Stomach (tissue), 9 donors: ENCODE data around the gene FOXA2. TPM values are rescaled to one million over a fixed set of nuclear protein-coding genes. Genes with fewer than 3 reads are reported as not detected.

ENCODE experiments used
- DNase-seq, 2 donors: peaks; one replicate each; pipeline versions ENCODE4 v3.0.0 to v3.0.0-alpha.2; 2013 to 2019
- H3K27ac ChIP-seq, 5 donors: fragments of 200-600 bp in 4 of 5; sonication (generic) in 4 of 5; one replicate each; pipeline ENCODE4 v1.5.1; 2013 to 2019; ENCODE audit warnings: mild to moderate bottlenecking in 1 of 5, moderate library complexity in 1 of 5
- H3K27me3 ChIP-seq, 3 donors: fragments of 200-600 bp; sonication (generic); one replicate each; pipeline ENCODE4 v1.5.1; 2017 to 2019; ENCODE audit warnings: mixed run types in 1 of 3
- H3K36me3 ChIP-seq, 4 donors: fragments of 200-600 bp; sonication (generic); 1 replicate in 3 of 4; 2 replicates in 1 of 4; pipeline ENCODE4 v1.5.1; 2016 to 2019
- H3K4me1 ChIP-seq, 4 donors: fragments of 200-600 bp; sonication (generic); one replicate each; pipeline ENCODE4 v1.5.1; 2016 to 2019
- H3K4me3 ChIP-seq, 4 donors: fragments of 200-600 bp; sonication (generic) in 3 of 4; one replicate each; pipeline ENCODE4 v1.5.1; 2016 to 2019; ENCODE audit warnings: mild to moderate bottlenecking in 1 of 4
- H3K9me3 ChIP-seq, 4 donors: fragments of 200-600 bp; sonication (generic); one replicate each; pipeline ENCODE4 v1.5.1; 2016 to 2019
- CTCF ChIP-seq, 7 experiments: fragments of 450-650 bp in 4 of 7; fragments of 200-600 bp in 3 of 7; sonication (generic) in 3 of 7; IDR thresholded peaks; one replicate each; pipeline ENCODE4 v1.5.1; 2016 to 2019; ENCODE audit warnings: antibody characterized with exemption in 7 of 7, control low read depth in 2 of 7, mild to moderate bottlenecking in 1 of 7
- EP300 ChIP-seq: sonication (generic); formaldehyde crosslinking; IDR thresholded peaks from one replicate; pipeline ENCODE4 v1.6.1; 2017; ENCODE audit warnings: antibody characterized with exemption
- POLR2A ChIP-seq, 4 donors: fragments of 450-650 bp; IDR thresholded peaks; one replicate each; pipeline ENCODE4 v1.6.1; 2016; ENCODE audit warnings: antibody characterized with exemption in 4 of 4, control low read depth in 2 of 4, mild to moderate bottlenecking in 1 of 4, moderate library complexity in 1 of 4
- POLR2AphosphoS5 ChIP-seq, 3 donors: sonication (generic); formaldehyde crosslinking; IDR thresholded peaks; one replicate each; pipeline ENCODE4 v1.6.1; 2016; ENCODE audit warnings: antibody characterized with exemption in 3 of 3
- WGBS, 5 donors: extraction: QIAGEN DNeasy Blood & Tissue Kit in 3 of 5; methylation state at CpG; one replicate each; pipeline versions ENCODE4 v1.1.5 to v1.1.7; 2013 to 2018; 5-methylcytosine and 5-hydroxymethylcytosine counted together
- intact Hi-C: fragments of 100-400 bp; cut with DNase I; formaldehyde crosslinking; loops from one replicate; pipeline ENCODE4 v1.15.1; 2023; ENCODE audit warnings: low total_unique reads
- polyA plus RNA-seq, 3 donors: library from polyadenylated mRNA; stranded (reverse); fragments of 200-250 nt; gene quantifications; one replicate each; pipeline ENCODE4 v1.2.3, GENCODE V29; 2013
- total RNA-seq, 5 donors: library from RNA; depleted of rRNA; stranded (reverse); fragments of >200 nt; gene quantifications; one replicate each; pipeline versions ENCODE4 v1.1.0 to v1.2.3, GENCODE V29; 2014 to 2016
- donor health status: healthy with polysubstance abuse.
- donor health status: Bipolar disorder and iron deficiency.
- donor health status: healthy.

Gene FOXA2
- total and polyA plus RNA-seq, 8 donors, result 7.5 to 62.0 (median 20.3) TPM

GRCh38 chr20:22626496-22626895 lies 42.1 kb upstream of the FOXA2 start:
- no peak overlapping the region for H3K4me3 ChIP-seq
- peaks cover 0 to 3% (median 0%) of the 10 kb centered on the region in 4 donors for H3K4me1 ChIP-seq
- TF ChIP-seq POLR2AphosphoS5 (IDR thresholded peaks at IDR 0.05), result no peak
- no peak for DNase-seq
- intact Hi-C loops, result no loop called here
- no peaks in the 10 kb centered on the region for H3K9me3 ChIP-seq
- H3K27me3 ChIP-seq, result no peaks in the 10 kb centered on the region
- no peaks in the 10 kb centered on the region for H3K36me3 ChIP-seq
- H3K27ac ChIP-seq, result no peak overlapping the region
- 61 to 92% (median 78%) methylated on average over 1 of the region's 1 CpG for WGBS, 5 donors

- Histone ChIP-seq H3K4me3 (no peak overlapping the region), H3K9me3 (no peaks in the 10 kb centered on the region), H3K27ac (no peak overlapping the region), H3K27me3 (no peaks in the 10 kb centered on the region), H3K4me1 (peaks cover 0 to 27% (median 10%) of the 10 kb centered on the region in 4 donors), H3K36me3 (no peaks in the 10 kb centered on the region)
- intact Hi-C loops, result no loop called here
- TF ChIP-seq POLR2A (IDR thresholded peaks at IDR 0.05), result no peak
- TF ChIP-seq POLR2AphosphoS5 (IDR thresholded peaks at IDR 0.05), result no peak
- TF ChIP-seq EP300, result no peak
- no peak for TF ChIP-seq CTCF (IDR thresholded peaks at IDR 0.05)
- peak in 1 of 2 donors; percentile 54 for DNase-seq
- WGBS, 5 donors, result 71 to 80% (median 75%) methylated on average over 6 of the region's 6 CpGs
Measured at GRCh38 chr20:22623211-22623610, 38.8 kb upstream of the FOXA2 start.

GRCh38 chr20:22620342-22620741 lies 36.0 kb upstream of the FOXA2 start:
- DNase-seq, result no peak
- Histone ChIP-seq H3K27ac (peak overlapping the region in 3 of 5 donors; percentile 4 to 25 (median 14)), H3K4me3 (no peak overlapping the region), H3K27me3 (no peaks in the 10 kb centered on the region), H3K36me3 (no peaks in the 10 kb centered on the region), H3K4me1 (peaks cover 0 to 40% (median 10%) of the 10 kb centered on the region in 4 donors), H3K9me3 (no peaks in the 10 kb centered on the region)
- intact Hi-C loops, result no loop called here
- TF ChIP-seq EP300, result no peak
- TF ChIP-seq POLR2AphosphoS5 (IDR thresholded peaks at IDR 0.05), result no peak
- no peak for TF ChIP-seq POLR2A (IDR thresholded peaks at IDR 0.05)
- TF ChIP-seq CTCF (IDR thresholded peaks at IDR 0.05), result no peak
- WGBS, 5 donors, result 35 to 44% (median 40%) methylated on average over 9 of the region's 9 CpGs

- no peaks in the 10 kb centered on the region for H3K27me3 ChIP-seq
- TF ChIP-seq POLR2A (IDR thresholded peaks at IDR 0.05) (no peak), EP300 (no peak), POLR2AphosphoS5 (IDR thresholded peaks at IDR 0.05) (no peak), CTCF (IDR thresholded peaks at IDR 0.05) (no peak)
- 53 to 77% (median 65%) methylated on average over 6 of the region's 6 CpGs for WGBS, 5 donors
- H3K9me3 ChIP-seq, result no peaks in the 10 kb centered on the region
- peak overlapping the region in 2 of 5 donors; percentile 32 to 39 for H3K27ac ChIP-seq
- intact Hi-C loops, result no loop called here
- H3K36me3 ChIP-seq, result no peaks in the 10 kb centered on the region
- H3K4me1 ChIP-seq, result peaks cover 0 to 40% (median 10%) of the 10 kb centered on the region in 4 donors
- no peak overlapping the region for H3K4me3 ChIP-seq
- no peak for DNase-seq
Measured at GRCh38 chr20:22619806-22620205, 35.4 kb upstream of the FOXA2 start.

- peaks cover 0 to 40% (median 10%) of the 10 kb centered on the region in 4 donors for H3K4me1 ChIP-seq
- intact Hi-C loops, result no loop called here
Measured at GRCh38 chr20:22619272-22619671, 34.9 kb upstream of the FOXA2 start.

More at GRCh38 chr20:22619272-22619671, 34.9 kb upstream of the FOXA2 start:
- no peak for TF ChIP-seq POLR2A (IDR thresholded peaks at IDR 0.05)
- TF ChIP-seq POLR2AphosphoS5 (IDR thresholded peaks at IDR 0.05), result peak in 1 of 3 donors; percentile 23
- Histone ChIP-seq H3K27ac (peak overlapping the region in 3 of 5 donors; percentile 16 to 39 (median 32)), H3K9me3 (no peaks in the 10 kb centered on the region), H3K4me3 (no peak overlapping the region), H3K36me3 (no peaks in the 10 kb centered on the region), H3K27me3 (no peaks in the 10 kb centered on the region)
- DNase-seq, result peak in 1 of 2 donors; percentile 57
- WGBS, 5 donors, result 8 to 24% (median 16%) methylated on average over 2 of the region's 2 CpGs
